Pancreas (tissue), 10 donors: ENCODE data around the gene RIC3. TPM values are rescaled to one million over a fixed set of nuclear protein-coding genes. Genes with fewer than 3 reads are reported as not detected.

Source experiments
- ATAC-seq, 4 donors: fragments of 200-7000 bp; cut with Tn5 transposase; one replicate each; pipeline versions ENCODE4 v1.8.0 to v1.9.1; 2020; ENCODE audit warnings: mild to moderate bottlenecking in 4 of 4, moderate library complexity in 4 of 4
- DNase-seq, 6 donors: peaks; one replicate each; pipeline ENCODE4 v3.0.0-alpha.2; 2020
- FAIRE-seq: peaks from 2 replicates; lab custom pipeline; 2012; peaks lifted over from hg19 to GRCh38; lab: Jason Lieb, UNC
- H3K27ac ChIP-seq, 4 donors: fragments of 200-600 bp; sonication (generic); 1 replicate in 3 of 4; 2 replicates in 1 of 4; pipeline versions ENCODE4 v1.5.0 to v1.8.0; 2020
- H3K27me3 ChIP-seq, 4 donors: fragments of 200-600 bp; one replicate each; pipeline ENCODE4 v1.8.0; 2021
- H3K36me3 ChIP-seq, 3 donors: fragments of 200-600 bp; sonication (generic) in 1 of 3; one replicate each; pipeline versions ENCODE4 v1.5.0 to v1.8.0; 2020 to 2021
- H3K4me1 ChIP-seq, 3 donors: fragments of 200-600 bp; one replicate each; pipeline ENCODE4 v1.8.0; 2021
- H3K4me3 ChIP-seq, 4 donors: fragments of 200-600 bp; sonication (generic) in 2 of 4; one replicate each; pipeline versions ENCODE4 v1.5.0 to v1.8.0; 2020 to 2021
- H3K9me3 ChIP-seq, 4 donors: fragments of 200-600 bp; one replicate each; pipeline ENCODE4 v1.8.0; 2021
- CTCF ChIP-seq, 4 donors: fragments of 200-600 bp; sonication (generic) in 3 of 4; IDR thresholded peaks; one replicate each; pipeline versions ENCODE4 v1.5.0 to v1.8.0; 2021; ENCODE audit warnings: antibody characterized with exemption in 4 of 4
- WGBS, 2 donors: extraction: QIAGEN DNeasy Blood & Tissue Kit; methylation state at CpG; one replicate each; pipeline ENCODE4 v1.1.7; 2013; 5-methylcytosine and 5-hydroxymethylcytosine counted together
- intact Hi-C, 3 donors: fragments of 100-400 bp; cut with DNase I; formaldehyde crosslinking; loops; one replicate each; pipeline versions ENCODE4 v1.11.1 to v1.14.2; 2022
- polyA plus RNA-seq, 2 donors: library from polyadenylated mRNA; stranded (reverse); fragments of 200-250 nt; gene quantifications; one replicate each; pipeline ENCODE4 v1.2.3, GENCODE V29; 2013
- total RNA-seq, 6 donors: library from RNA; stranded (reverse); fragmentation: NEBNext Ultra II Directional in 4 of 6; extraction: Animal tissue kit (Norgen Biotek cat#: 25700) in 4 of 6; gene quantifications; one replicate each; pipeline versions ENCODE4 v1.2.1 to v1.2.4, GENCODE V29; 2021 to 2023
- donor health status: healthy with polysubstance abuse.
- donor health status: DM: no; HTN: no; CAD: no; lungs with moderate emphysema.
- donor health status: DM: no; HTN: no; CAD: no.
- donor health status: control.
- donor health status: control.
- donor health status: Bipolar disorder and iron deficiency.
- donor health status: DM: yes; HTN: yes; CAD: no.
- donor health status: DM: no; HTN: no; CAD: no.
- donor health status: DM: no; HTN: no; CAD: no.
- donor health status: DM: yes; HTN: yes; CAD: no.

RIC3 gene
- total and polyA plus RNA-seq, 8 donors = 11.3 to 49.9 (median 18.2) TPM

- no peak for ATAC-seq
- H3K27ac ChIP-seq = no peak overlapping the region
- H3K9me3 ChIP-seq = no peaks in the 10 kb centered on the region
- TF ChIP-seq CTCF (IDR thresholded peaks at IDR 0.05) = no peak
- no peaks in the 10 kb centered on the region for H3K36me3 ChIP-seq
- intact Hi-C loops = no loop called here
- H3K4me1 ChIP-seq = no peaks in the 10 kb centered on the region
- FAIRE-seq = no peak
- H3K4me3 ChIP-seq = no peak overlapping the region
- WGBS, 2 donors = 74 to 89% methylated on average over 8 of the region's 8 CpGs
- peak in 1 of 6 donors; percentile 25 for DNase-seq
- no peaks in the 10 kb centered on the region for H3K27me3 ChIP-seq
Observed at GRCh38 chr11:8069771-8070170, 99.1 kb downstream of the RIC3 start.

GRCh38 chr11:8068605-8069221, 100.1 kb downstream of the RIC3 start:
- no peak for TF ChIP-seq CTCF (IDR thresholded peaks at IDR 0.05)
- Histone ChIP-seq H3K36me3 (no peaks in the 10 kb centered on the region), H3K27ac (peak overlapping the region in 2 of 4 donors; percentile 13 to 42), H3K27me3 (no peaks in the 10 kb centered on the region), H3K4me1 (no peaks in the 10 kb centered on the region), H3K9me3 (no peaks in the 10 kb centered on the region), H3K4me3 (no peak overlapping the region)
- DNase-seq (peak in 3 of 6 donors; percentile 25 to 54 (median 45)), FAIRE-seq (no peak), ATAC-seq (peak; percentile 61 to 80 (median 76))
- WGBS, 2 donors = 25 to 30% methylated on average over 15 of the region's 15 CpGs
- intact Hi-C loops = no loop called here

GRCh38 chr11:8067929-8068575, 100.8 kb downstream of the RIC3 start:
- DNase-seq = peak in 1 of 6 donors; percentile 43
- H3K27me3 ChIP-seq = no peaks in the 10 kb centered on the region

GRCh38 chr11:8067567-8067928, 101.3 kb downstream of the RIC3 start:
- 78 to 84% methylated on average over 4 of the region's 4 CpGs for WGBS, 2 donors
- peak in 1 of 6 donors; percentile 15 for DNase-seq
- Histone ChIP-seq H3K27ac (no peak overlapping the region), H3K36me3 (no peaks in the 10 kb centered on the region), H3K27me3 (no peaks in the 10 kb centered on the region), H3K4me3 (no peak overlapping the region), H3K4me1 (no peaks in the 10 kb centered on the region), H3K9me3 (no peaks in the 10 kb centered on the region)
- no peak for ATAC-seq
- TF ChIP-seq CTCF (IDR thresholded peaks at IDR 0.05) = no peak
- FAIRE-seq = no peak
- intact Hi-C loops = no loop called here

More at GRCh38 chr11:8067929-8068575, 100.8 kb downstream of the RIC3 start:
- Histone ChIP-seq H3K36me3 (no peaks in the 10 kb centered on the region), H3K9me3 (no peaks in the 10 kb centered on the region), H3K4me3 (no peak overlapping the region), H3K27ac (peak overlapping the region in 2 of 4 donors; percentile 13 to 42), H3K4me1 (no peaks in the 10 kb centered on the region)
- FAIRE-seq = no peak
- 59 to 71% methylated on average over 13 of the region's 13 CpGs for WGBS, 2 donors
- TF ChIP-seq CTCF (IDR thresholded peaks at IDR 0.05) = no peak
- intact Hi-C loops = no loop called here
- peak in 1 of 4 donors; percentile 8 for ATAC-seq
